GM12873 (cell line): Measurements from ENCODE around the gene RHOB.

Experiments
- TF ChIP-seq, protein P1 (sequence below): IDR thresholded peaks from 2 replicates; pipeline ENCODE4 v1.5.1; 2012; ENCODE audit warnings: low read depth, mild to moderate bottlenecking, moderate library complexity, low read length, control low read depth; ENCODE audit not compliant: insufficient read depth; ENCODE audit errors: missing control alignments

The RHOB gene

GRCh38 chr2:20418519-20418918 is 28.4 kb upstream of the RHOB start:
- TF ChIP-seq, protein P1, sequence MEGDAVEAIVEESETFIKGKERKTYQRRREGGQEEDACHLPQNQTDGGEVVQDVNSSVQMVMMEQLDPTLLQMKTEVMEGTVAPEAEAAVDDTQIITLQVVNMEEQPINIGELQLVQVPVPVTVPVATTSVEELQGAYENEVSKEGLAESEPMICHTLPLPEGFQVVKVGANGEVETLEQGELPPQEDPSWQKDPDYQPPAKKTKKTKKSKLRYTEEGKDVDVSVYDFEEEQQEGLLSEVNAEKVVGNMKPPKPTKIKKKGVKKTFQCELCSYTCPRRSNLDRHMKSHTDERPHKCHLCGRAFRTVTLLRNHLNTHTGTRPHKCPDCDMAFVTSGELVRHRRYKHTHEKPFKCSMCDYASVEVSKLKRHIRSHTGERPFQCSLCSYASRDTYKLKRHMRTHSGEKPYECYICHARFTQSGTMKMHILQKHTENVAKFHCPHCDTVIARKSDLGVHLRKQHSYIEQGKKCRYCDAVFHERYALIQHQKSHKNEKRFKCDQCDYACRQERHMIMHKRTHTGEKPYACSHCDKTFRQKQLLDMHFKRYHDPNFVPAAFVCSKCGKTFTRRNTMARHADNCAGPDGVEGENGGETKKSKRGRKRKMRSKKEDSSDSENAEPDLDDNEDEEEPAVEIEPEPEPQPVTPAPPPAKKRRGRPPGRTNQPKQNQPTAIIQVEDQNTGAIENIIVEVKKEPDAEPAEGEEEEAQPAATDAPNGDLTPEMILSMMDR: no peak

DNA sequence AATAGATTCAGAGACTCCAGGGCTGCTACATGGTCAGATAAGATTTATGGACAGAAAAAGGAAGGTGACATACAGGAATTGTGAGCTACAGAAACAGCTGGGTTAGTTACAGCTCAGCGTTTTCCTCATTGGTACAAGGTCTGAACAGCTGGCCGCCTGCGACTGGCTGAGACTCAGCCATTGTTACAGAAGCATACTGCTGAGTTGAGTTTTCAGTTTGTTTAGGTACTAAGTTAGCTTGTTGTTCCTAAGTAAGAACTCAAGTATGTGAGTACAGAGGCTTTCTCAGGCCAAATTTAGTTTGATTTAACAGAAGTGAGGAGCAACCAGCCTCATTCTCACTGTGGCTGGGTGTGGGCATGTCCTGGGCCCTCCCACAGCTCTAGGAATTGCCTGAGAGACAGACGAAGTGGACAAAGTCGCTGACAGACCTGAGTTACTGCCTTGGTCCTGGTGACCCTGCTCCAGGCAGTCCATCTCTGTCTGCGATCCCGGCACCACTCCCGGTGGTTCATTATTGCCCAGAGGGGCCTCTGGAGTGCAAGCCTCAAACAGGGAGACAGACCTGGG is 27.8 kb upstream of the RHOB start:
- TF ChIP-seq, protein P1: no peak

- TF ChIP-seq, protein P1: no peak
Observed at GRCh38 chr2:20419752-20420151, 27.1 kb upstream of the RHOB start.

- TF ChIP-seq, protein P1: no peak
Observed at GRCh38 chr2:20421336-20421987, 25.4 kb upstream of the RHOB start.

- TF ChIP-seq, protein P1: no peak
Observed at GRCh38 chr2:20421988-20422370, 24.9 kb upstream of the RHOB start.

DNA sequence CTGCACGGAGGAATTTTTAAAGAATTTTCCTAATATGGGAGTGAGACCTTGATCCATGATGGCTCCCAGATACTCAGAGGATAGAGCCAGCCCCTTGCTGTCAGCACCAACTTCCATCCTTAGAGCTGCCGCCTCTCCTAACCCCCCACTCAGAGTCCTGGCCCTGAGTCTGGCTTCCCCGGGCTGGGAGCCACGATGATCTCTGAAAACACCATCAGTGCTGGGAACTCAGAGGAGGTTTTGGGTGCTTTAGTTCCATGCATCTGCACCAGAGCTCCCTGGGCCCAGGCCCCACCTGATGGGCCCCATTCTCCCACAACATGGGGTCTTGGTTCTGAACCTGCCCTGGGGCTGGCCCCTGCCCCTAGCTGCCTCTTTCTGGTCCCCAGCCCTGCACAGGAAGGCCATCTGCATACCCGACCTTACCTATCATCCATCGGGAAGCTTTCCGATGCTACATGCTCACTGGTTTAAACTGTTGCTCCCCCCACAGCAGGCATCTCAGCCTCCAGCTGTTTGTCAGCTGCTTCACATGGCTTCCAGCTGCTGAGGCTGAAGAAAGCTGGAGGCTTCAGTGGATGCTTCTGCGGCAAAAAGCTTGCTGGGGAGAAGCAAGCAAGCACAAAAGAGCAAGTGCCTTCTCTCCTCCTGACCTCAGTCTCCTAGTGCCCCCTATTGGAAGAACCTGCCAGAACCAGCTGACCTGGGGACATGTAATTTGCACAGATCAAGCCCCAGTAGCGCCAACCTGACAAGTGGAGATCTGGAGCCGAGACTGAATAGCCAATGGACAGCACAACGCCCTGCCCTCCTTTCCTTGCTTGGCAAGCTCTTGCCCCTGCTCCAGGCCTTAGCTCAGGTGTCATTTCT is 24.2 kb upstream of the RHOB start:
- TF ChIP-seq, protein P1: peak; percentile 56

- TF ChIP-seq, protein P1: no peak
Observed at GRCh38 chr2:20423359-20423758, 23.5 kb upstream of the RHOB start.
